SK-N-MC (cell line): ENCODE data around the gene NEUROD4.

Experiments used
- DNase-seq: peaks from one replicate; pipeline ENCODE4 v3.0.0-alpha.2; 2011; ENCODE audit warnings: low read depth, low spot score
- H3K27ac ChIP-seq: fragments of 200-600 bp; sonication (generic); 2 replicates; pipeline ENCODE4 v1.5.1; 2016; ENCODE audit warnings: mixed run types
- H3K36me3 ChIP-seq: fragments of 200-600 bp; sonication (generic); 2 replicates; pipeline ENCODE4 v1.6.1; 2017; ENCODE audit warnings: antibody characterized with exemption, low read length, mixed read lengths; ENCODE audit not compliant: insufficient read depth
- H3K4me3 ChIP-seq: fragments of 200-600 bp; sonication (generic); 2 replicates; pipeline ENCODE4 v1.5.1; 2016
- H3K9ac ChIP-seq: fragments of 200-600 bp; sonication (generic); 2 replicates; pipeline ENCODE4 v1.8.0; 2017; ENCODE audit warnings: mixed run types, mixed read lengths; ENCODE audit not compliant: insufficient read length
- H3K9me3 ChIP-seq: fragments of 200-600 bp; sonication (generic); 2 replicates; pipeline ENCODE4 v1.6.1; 2017; ENCODE audit warnings: low read depth, mild to moderate bottlenecking, antibody characterized with exemption, low read length, moderate library complexity, mixed read lengths
- EZH2 ChIP-seq: fragments of 200-600 bp; sonication (generic); IDR thresholded peaks from one replicate; pipeline ENCODE4 v1.6.1; 2017; ENCODE audit warnings: antibody characterized with exemption
- FOXP2 ChIP-seq: optimal IDR thresholded peaks from 2 replicates; pipeline ENCODE3; 2011; ENCODE audit warnings: mild to moderate bottlenecking, moderate library complexity; ENCODE audit not compliant: insufficient read depth; ENCODE audit errors: extremely low read length, control extremely low read depth
- POLR2AphosphoS5 ChIP-seq: IDR thresholded peaks from 2 replicates; pipeline ENCODE4 v1.6.1; 2012; ENCODE audit warnings: mild to moderate bottlenecking, low read depth, low read length, borderline replicate concordance

NEUROD4 gene

DNA sequence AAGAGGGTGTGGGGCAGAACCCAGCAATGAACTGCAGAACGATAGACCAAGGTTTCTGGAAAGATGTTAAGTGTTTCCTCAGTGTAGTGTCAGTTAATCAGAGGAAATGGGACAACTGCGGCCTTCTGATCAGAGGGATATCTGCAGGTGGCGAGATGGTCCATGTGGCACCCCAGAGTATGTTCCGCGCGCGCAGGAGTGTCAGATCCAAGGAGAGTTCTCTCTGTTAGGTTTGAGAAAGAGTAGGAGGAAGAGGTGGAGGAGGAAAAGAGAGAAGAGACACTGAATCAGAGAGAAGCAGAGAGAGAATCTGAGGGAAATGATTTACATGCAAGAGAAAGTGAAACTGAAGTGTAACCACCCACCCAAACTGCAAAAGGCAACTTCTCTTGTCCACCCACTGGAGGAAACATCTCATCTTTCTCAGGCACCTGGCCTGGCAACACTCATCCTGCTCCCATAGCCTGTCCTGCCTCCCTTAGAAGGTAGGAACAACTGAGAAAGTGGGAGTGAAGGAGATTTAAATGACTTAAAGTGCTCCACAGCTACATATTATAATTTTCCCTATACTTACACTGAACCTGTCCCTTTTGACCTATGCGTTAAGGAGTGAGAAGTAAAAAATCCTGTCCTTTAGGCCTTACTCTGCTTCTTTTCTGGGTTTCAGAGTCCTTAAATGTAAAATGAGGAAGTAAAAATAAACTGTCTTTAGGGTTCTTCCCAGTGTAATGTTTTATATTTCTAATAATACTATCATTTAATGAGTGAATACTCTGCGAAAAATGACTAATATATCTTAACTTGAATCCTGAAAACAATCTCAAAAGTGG is 28.4 kb upstream of the NEUROD4 start:
- Histone ChIP-seq H3K9me3 (no peaks in the 10 kb centered on the region), H3K4me3 (no peak overlapping the region), H3K27ac (no peak overlapping the region), H3K36me3 (no peaks in the 10 kb centered on the region), H3K9ac (no peak overlapping the region)
- DNase-seq, result no peak
- TF ChIP-seq POLR2AphosphoS5 (no peak), FOXP2 (no peak), EZH2 (no peak)

DNA sequence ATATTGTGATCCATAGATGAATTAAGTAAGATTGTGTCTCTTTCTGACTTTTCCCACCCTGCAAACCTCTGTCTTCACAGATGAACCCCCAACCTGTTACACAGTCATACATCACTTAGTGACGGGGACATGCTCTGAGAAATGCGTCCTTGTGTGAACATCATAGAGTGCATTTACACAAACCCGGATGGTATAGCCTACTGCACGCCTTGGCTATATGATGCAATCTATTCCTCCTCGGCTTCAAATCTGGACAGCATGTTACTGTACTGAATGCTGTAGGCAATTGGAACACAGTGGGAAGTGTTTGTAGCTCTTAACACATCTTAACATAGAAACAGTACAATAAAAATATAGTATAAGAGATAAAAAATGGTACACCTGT is 27.8 kb upstream of the NEUROD4 start:
- Histone ChIP-seq H3K4me3 (no peak overlapping the region), H3K27ac (no peak overlapping the region), H3K9ac (no peak overlapping the region), H3K9me3 (no peaks in the 10 kb centered on the region), H3K36me3 (no peaks in the 10 kb centered on the region)
- TF ChIP-seq POLR2AphosphoS5, result no peak
- TF ChIP-seq EZH2, result no peak
- TF ChIP-seq FOXP2, result no peak
- DNase-seq, result no peak

DNA sequence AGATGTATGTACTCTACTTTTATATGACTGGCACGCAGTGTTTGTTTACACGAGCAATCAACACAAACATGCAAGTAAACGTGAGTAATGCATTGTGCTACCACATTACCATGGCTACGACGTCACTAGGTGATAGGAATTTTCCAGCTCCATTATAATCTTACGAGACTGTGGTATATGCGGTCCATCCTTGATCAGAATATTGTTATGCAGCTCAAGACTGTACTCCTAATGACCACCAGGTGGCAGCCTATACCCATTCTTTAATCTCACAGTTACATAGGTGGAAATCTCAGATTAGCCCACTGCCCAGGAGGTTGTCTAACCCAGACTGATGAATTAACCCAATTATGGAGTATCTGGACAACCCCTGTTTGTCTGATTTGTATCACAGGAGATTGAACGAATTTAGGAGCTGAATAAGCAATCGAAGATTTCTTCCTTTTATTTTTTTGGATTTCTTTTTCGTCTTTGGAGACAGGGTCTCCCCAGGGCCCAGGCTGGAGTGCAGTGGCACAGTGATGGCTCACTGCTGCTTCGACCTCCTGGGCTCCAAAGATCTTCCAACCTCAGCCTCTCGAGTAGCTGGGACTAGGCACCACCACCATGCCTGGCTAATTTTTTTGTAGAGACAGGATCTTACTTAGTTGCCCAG is 26.5 kb upstream of the NEUROD4 start:
- Histone ChIP-seq H3K27ac (no peak overlapping the region), H3K9me3 (no peaks in the 10 kb centered on the region), H3K9ac (no peak overlapping the region), H3K36me3 (no peaks in the 10 kb centered on the region), H3K4me3 (no peak overlapping the region)
- no peak for TF ChIP-seq FOXP2
- no peak for TF ChIP-seq POLR2AphosphoS5
- no peak for TF ChIP-seq EZH2
- peak; percentile 67 for DNase-seq

DNA sequence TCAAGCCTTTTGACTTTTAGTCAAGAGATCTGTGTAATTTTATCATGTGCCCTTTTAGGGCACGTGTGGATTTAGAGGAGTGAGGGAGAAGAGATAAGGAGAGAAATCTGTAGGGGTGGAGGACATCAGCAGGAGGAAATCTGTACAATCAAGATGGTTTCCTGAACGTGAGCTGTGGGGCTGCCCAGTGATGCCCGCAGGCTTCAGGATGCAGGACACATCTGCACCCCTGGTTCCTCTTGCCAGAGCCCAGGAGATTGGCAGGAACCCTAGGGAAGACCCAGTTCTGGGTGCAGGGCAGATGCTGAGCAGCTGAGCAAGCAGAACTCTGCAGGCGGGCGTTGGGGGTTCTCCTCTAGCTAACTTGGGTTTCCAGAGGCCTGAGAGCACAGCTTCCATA is 23.6 kb upstream of the NEUROD4 start:
- TF ChIP-seq EZH2 (no peak), POLR2AphosphoS5 (no peak), FOXP2 (no peak)
- no peak overlapping the region for H3K4me3 ChIP-seq
- no peak overlapping the region for H3K9ac ChIP-seq
- no peak overlapping the region for H3K27ac ChIP-seq
- H3K9me3 ChIP-seq, result no peaks in the 10 kb centered on the region
- no peak for DNase-seq
- H3K36me3 ChIP-seq, result no peaks in the 10 kb centered on the region

DNA sequence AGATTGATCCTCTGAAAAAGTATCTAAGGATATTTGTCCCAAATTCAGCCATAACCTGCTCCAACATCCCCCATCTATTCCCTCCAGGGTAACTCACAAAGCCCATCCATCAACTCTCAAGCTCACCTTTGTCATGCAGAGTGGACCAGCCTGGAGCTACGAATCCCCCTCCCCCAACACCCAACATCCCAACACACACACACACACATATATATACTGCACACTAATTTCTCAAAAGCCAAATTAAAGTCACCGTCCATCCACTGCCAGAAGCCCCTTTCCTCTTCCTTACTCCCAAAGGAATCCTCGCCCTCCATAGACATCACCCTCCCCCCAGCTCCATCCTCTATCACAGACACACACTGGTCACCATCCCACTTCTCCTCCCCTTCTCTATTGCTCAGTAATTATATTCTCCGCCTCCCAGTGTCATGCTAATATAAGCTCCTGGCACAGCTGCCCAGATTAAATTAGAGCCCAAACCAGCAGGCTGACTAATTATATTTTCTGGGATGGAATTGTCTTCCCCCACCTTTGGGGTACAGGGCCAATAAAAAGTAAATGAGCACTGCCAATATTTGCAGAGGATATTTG is 21.7 kb upstream of the NEUROD4 start:
- Histone ChIP-seq H3K36me3 (no peaks in the 10 kb centered on the region), H3K9ac (no peak overlapping the region), H3K4me3 (no peak overlapping the region), H3K27ac (no peak overlapping the region), H3K9me3 (no peaks in the 10 kb centered on the region)
- no peak for TF ChIP-seq EZH2
- no peak for DNase-seq

DNA sequence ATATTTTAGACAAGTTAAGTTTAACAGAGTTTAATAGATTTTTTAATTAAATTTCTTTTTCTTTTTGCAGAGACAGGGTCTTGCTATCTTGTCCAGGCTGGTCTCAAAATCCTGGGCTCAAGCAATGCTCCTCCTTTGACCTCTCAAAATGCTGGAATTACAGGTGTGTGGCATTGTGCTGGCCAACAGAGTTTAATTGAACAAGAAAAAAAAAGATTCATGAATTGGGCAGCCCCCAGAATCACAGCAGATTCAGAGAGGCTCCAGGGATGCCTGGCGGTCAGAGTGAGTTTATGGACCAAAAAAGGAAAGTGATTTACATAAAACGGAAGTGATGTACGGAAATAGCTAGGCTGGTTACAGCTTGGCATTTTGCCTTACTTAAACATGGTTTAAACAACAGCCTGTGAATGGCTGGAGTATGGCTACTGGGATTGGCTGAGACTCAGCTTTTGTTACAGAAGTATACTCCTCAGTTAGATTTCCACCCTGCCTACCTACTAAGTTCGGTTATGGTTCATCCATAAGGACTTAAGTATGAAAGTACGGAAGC is 20.7 kb upstream of the NEUROD4 start:
- H3K4me3 ChIP-seq, result no peak overlapping the region
- no peak overlapping the region for H3K9ac ChIP-seq
- no peaks in the 10 kb centered on the region for H3K36me3 ChIP-seq
- no peaks in the 10 kb centered on the region for H3K9me3 ChIP-seq
- DNase-seq, result no peak
- TF ChIP-seq EZH2, result no peak
- no peak for TF ChIP-seq POLR2AphosphoS5
- no peak for TF ChIP-seq FOXP2
- no peak overlapping the region for H3K27ac ChIP-seq

DNA sequence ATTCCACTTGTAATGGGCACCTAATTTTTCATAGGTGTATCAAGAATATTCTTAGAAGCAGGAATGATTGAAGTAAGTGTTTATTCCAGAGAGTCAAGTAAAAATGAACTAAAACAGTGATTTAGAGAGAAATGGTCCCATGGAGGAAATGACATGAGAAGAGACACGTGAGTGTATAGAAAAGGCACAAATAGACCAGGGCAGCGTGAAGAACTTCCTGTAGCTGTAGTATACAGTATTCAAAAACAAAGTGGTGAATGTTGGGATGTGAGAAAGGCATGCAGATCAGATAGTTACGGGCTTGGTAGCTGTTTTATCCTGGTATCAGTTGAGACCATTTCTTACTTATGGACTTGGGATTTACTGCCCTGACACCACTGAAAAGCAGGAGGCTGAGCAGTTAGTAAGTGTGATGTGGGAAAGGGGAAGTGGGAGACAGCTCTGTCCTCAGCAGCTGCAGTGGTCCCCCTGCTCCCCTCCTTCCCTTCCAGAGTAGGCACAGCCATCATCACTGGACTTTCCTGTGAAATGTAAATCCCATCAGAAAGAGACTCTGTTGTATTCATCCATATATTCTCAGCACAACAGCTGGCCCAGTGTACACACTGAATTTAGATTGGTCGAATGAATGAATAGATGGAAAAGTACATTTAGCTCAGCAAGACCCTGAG is 18.4 kb upstream of the NEUROD4 start:
- Histone ChIP-seq H3K9me3 (no peaks in the 10 kb centered on the region), H3K9ac (no peak overlapping the region), H3K27ac (no peak overlapping the region), H3K36me3 (no peaks in the 10 kb centered on the region), H3K4me3 (no peak overlapping the region)
- no peak for TF ChIP-seq FOXP2
- no peak for DNase-seq

DNA sequence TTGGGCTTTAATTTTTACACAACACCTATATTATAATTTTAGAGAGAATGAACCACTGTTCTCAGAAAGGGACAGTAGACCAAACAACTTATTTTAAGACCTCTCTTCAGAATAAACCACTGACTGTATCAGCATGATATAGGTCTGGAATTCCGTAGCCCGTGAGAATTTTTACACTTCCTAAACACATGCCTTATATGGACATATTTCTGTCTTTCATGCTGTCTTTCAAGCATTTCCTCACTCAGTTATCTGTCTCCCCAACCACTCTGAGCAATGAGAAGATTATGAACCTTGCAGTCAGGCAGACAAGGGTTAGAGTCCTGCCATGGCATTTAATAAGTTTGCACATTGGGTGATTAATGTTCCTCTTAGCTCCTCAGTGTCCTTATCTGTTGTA is 17.4 kb upstream of the NEUROD4 start:
- H3K36me3 ChIP-seq, result no peaks in the 10 kb centered on the region

More for the DNA sequence above, 17.4 kb upstream of the NEUROD4 start:
- no peak for DNase-seq
- no peak overlapping the region for H3K9ac ChIP-seq
- H3K4me3 ChIP-seq, result no peak overlapping the region
- no peaks in the 10 kb centered on the region for H3K9me3 ChIP-seq
- TF ChIP-seq EZH2 (no peak), POLR2AphosphoS5 (no peak), FOXP2 (no peak)
- no peak overlapping the region for H3K27ac ChIP-seq
